ENCODE results near the gene UBE3B.

- TF ChIP-seq CTCF (IDR thresholded peaks at IDR 0.05; ENCODE audit: poor library complexity) (no peak), EZH2phosphoT487 (IDR thresholded peaks at IDR 0.05; ENCODE audit: low read depth, severe bottlenecking, unreplicated experiment) (no peak), EZH2 (IDR thresholded peaks at IDR 0.05; ENCODE audit: borderline replicate concordance) (no peak)
Observed at GRCh38 chr12:109452489-109452888, 24.9 kb upstream of the UBE3B start.

Data from hepatocyte (in vitro differentiated cells).